K562 (cell line): ENCODE data around the gene ORAI3. TPM values are rescaled to one million over a fixed set of nuclear protein-coding genes. Genes with fewer than 3 reads are reported as not detected.
A peak's percentile ranks its signal among the peaks of the same experiment; 100 is the strongest.

Experiments
- BACH1 ChIP-seq: fragments of 200-800 bp; sonication (Bioruptor generic); IDR thresholded peaks from 2 replicates; pipeline ENCODE4 v1.6.1; 2016; ENCODE audit warnings: missing genetic modification characterization, missing compliant biosample characterization
- CREM ChIP-seq: IDR thresholded peaks from 2 replicates; pipeline ENCODE4 v1.6.1; 2014; ENCODE audit warnings: antibody characterized with exemption, low read depth
- EHMT2 ChIP-seq: fragments of 450-650 bp; IDR thresholded peaks from 2 replicates; pipeline ENCODE4 v1.6.1; 2018; ENCODE audit warnings: antibody characterized with exemption
- ESRRA ChIP-seq: fragments of 450-650 bp; IDR thresholded peaks from 2 replicates; pipeline ENCODE4 v1.6.1; 2014; ENCODE audit warnings: low read depth, mild to moderate bottlenecking, moderate library complexity, borderline replicate concordance
- ETV5 ChIP-seq: sonication (generic); formaldehyde crosslinking; IDR thresholded peaks from 2 replicates; pipeline ENCODE4 v1.4.0; 2020; ENCODE audit warnings: low read depth, mild to moderate bottlenecking, missing genetic modification reagents
- HLTF ChIP-seq: fragments of 450-650 bp; IDR thresholded peaks from 2 replicates; pipeline ENCODE4 v1.6.1; 2016
- JUN ChIP-seq, 2 experiments: sonication (generic) in 1 of 2; formaldehyde crosslinking in 1 of 2; IDR thresholded peaks; 2 replicates each; pipeline versions ENCODE4 v1.6.1 to v1.8.0; 2012 to 2022; ENCODE audit warnings: borderline replicate concordance in 2 of 2, mild to moderate bottlenecking in 2 of 2, improper control_type of control experiment in 1 of 2, low read depth in 1 of 2, low read length in 1 of 2, missing genetic modification reagents in 1 of 2
- KLF16 ChIP-seq: IDR thresholded peaks from 2 replicates; pipeline ENCODE4 v1.6.1; 2016; ENCODE audit warnings: antibody characterized with exemption
- MCM5 ChIP-seq: fragments of 450-650 bp; IDR thresholded peaks from 2 replicates; pipeline ENCODE4 v1.6.1; 2016; ENCODE audit warnings: low read depth
- NCOR1 ChIP-seq: fragments of 450-650 bp; IDR thresholded peaks from 2 replicates; pipeline ENCODE4 v1.6.1; 2016; ENCODE audit warnings: mild to moderate bottlenecking, moderate library complexity
- OTX1 ChIP-seq: fragments of 450-650 bp; formaldehyde crosslinking; IDR thresholded peaks from 2 replicates; pipeline ENCODE4 v1.4.0; 2022; ENCODE audit warnings: mild to moderate bottlenecking
- RCOR1 ChIP-seq, 2 experiments: IDR thresholded peaks; 2 replicates each; pipeline ENCODE4 v1.6.1; 2012; ENCODE audit warnings: low read depth in 2 of 2, low read length in 2 of 2, borderline replicate concordance in 1 of 2, improper control_type of control experiment in 1 of 2
- RFX5 ChIP-seq: IDR thresholded peaks from 2 replicates; pipeline ENCODE4 v1.6.1; 2011; ENCODE audit warnings: low read depth, mild to moderate bottlenecking, improper control_type of control experiment, low read length
- SAP30 ChIP-seq: fragments of 200-600 bp; sonication (generic); IDR thresholded peaks from 2 replicates; pipeline ENCODE4 v1.6.1; 2012; ENCODE audit warnings: borderline replicate concordance, low read depth, mild to moderate bottlenecking, moderate library complexity, low read length, control low read depth, inconsistent platforms; ENCODE audit not compliant: insufficient read depth, poor library complexity, severe bottlenecking
- SIRT6 ChIP-seq: IDR thresholded peaks from one replicate; pipeline ENCODE4 v1.6.1; 2012; ENCODE audit warnings: low read depth, mild to moderate bottlenecking, control low read depth, inconsistent platforms, low read length, moderate library complexity
- SMAD4 ChIP-seq: fragments of 250-450 bp; sonication (Bioruptor Pico); conservative IDR thresholded peaks from 2 replicates; pipeline ENCODE4 v1.8.0; 2021; ENCODE audit warnings: inconsistent platforms, mild to moderate bottlenecking, moderate library complexity
- TEAD1 ChIP-seq, 2 experiments: fragments of 450-650 bp in 1 of 2; sonication (generic) in 1 of 2; formaldehyde crosslinking; IDR thresholded peaks; 2 replicates each; pipeline versions ENCODE4 v1.4.0 to v1.8.0; 2020 to 2022; ENCODE audit warnings: mild to moderate bottlenecking in 2 of 2, missing genetic modification reagents in 1 of 2
- ZBTB7A ChIP-seq: IDR thresholded peaks from 2 replicates; pipeline ENCODE4 v1.6.1; 2011; ENCODE audit warnings: low read depth, mild to moderate bottlenecking, low read length, moderate library complexity, borderline replicate concordance; ENCODE audit not compliant: control insufficient read depth
- ZC3H8 ChIP-seq: fragments of 450-650 bp; IDR thresholded peaks from 2 replicates; pipeline ENCODE4 v1.6.1; 2017
- ZNF121 ChIP-seq: sonication (generic); formaldehyde crosslinking; conservative IDR thresholded peaks from 2 replicates; pipeline ENCODE4 v1.8.0; 2022; ENCODE audit warnings: missing genetic modification reagents
- ZNF77 ChIP-seq: fragments of 250-450 bp; sonication (Bioruptor Pico); IDR thresholded peaks from 2 replicates; pipeline ENCODE4 v1.5.0; 2020
- polyA plus RNA-seq, 8 experiments: library from polyadenylated mRNA; depleted of rRNA in 4 of 8; stranded (reverse) in 5 of 8; unstranded in 3 of 8; fragments of >200 nt; fragmentation: Nextera tagmentation in 2 of 8; fragmentation: Illumina TruSeq in 1 of 8; extraction: Ambion mirVana in 2 of 8; extraction: Trizol in 1 of 8; gene quantifications; 2 replicates each; pipeline versions ENCODE4 v1.2.1 to v1.2.3, GENCODE V29; 2011 to 2014; ENCODE audit warnings: inconsistent platforms in 1 of 8, missing spikeins in 1 of 8
- total RNA-seq, 7 experiments: library from RNA; depleted of rRNA in 6 of 7; stranded (reverse); fragments of >200 nt in 6 of 7; fragmentation: Illumina TruSeq in 2 of 7; extraction: Trizol in 2 of 7; gene quantifications; 2 replicates each; pipeline versions ENCODE4 v1.2.1 to v1.2.3, GENCODE V29; 2011 to 2021; ENCODE audit warnings: low replicate concordance in 1 of 7
- TF ChIP-seq, protein P1 (sequence below): fragments of 450-650 bp; IDR thresholded peaks from 2 replicates; pipeline ENCODE4 v1.6.1; 2016; ENCODE audit warnings: mild to moderate bottlenecking
- TF ChIP-seq, protein P2 (sequence below): sonication (generic); formaldehyde crosslinking; IDR thresholded peaks from 2 replicates; pipeline ENCODE4 v1.8.0; 2023; ENCODE audit warnings: mild to moderate bottlenecking, missing genetic modification reagents

ORAI3 gene
- total and polyA plus RNA-seq, 9 of the 15 experiments (the other 6 are each of a cell fraction or from before 2014, with no cell fraction given), result 4.9 to 23.3 (median 14.1) TPM

DNA sequence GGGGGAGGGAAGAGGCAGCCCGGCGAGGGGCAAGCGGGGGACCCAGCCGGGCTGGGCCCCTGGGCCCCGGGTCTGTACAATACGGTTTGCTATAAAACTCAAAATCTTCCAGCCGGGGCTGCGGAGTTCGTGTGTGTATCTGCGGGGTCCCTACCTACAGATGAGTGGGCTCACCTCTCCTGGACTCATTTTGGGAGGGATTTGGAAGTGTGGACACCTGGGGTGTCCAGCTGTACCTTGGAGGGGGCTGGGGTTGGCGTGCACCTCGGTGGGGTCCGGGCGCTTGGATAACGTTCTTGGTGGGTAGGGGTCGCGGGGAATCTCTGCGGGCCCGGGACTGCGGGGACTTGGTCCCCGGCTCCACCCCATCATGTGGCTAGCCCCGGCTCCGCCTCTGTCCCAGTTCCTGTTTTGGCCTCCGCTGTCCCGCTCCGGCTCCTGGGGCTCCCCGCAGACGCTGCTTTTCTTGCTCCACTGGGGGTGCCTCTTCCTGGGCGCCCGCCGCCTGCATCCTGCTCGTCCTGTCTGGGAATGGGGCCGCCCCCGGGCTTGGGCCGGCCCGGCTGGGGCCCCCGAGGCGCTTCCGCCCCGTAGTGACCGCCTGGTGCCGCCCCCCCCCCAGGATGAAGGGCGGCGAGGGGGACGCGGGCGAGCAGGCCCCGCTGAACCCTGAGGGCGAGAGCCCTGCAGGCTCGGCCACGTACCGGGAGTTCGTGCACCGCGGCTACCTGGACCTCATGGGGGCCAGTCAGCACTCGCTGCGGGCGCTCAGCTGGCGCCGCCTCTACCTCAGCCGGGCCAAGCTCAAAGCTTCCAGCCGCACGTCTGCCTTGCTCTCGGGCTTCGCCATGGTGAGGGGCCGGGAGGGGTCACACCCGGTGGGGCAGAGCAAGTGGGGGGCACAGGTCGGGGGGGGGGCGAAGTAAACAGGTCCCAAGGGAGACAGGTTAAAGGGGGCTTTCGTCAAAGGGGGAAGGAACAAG, at the start of gene ORAI3 (continued):
- peak; percentile 54; the same call in 1 of the 2 replicates for TF ChIP-seq ETV5 (CRISPR knock-in tag)
- no peak for TF ChIP-seq RFX5
- TF ChIP-seq, protein P1, sequence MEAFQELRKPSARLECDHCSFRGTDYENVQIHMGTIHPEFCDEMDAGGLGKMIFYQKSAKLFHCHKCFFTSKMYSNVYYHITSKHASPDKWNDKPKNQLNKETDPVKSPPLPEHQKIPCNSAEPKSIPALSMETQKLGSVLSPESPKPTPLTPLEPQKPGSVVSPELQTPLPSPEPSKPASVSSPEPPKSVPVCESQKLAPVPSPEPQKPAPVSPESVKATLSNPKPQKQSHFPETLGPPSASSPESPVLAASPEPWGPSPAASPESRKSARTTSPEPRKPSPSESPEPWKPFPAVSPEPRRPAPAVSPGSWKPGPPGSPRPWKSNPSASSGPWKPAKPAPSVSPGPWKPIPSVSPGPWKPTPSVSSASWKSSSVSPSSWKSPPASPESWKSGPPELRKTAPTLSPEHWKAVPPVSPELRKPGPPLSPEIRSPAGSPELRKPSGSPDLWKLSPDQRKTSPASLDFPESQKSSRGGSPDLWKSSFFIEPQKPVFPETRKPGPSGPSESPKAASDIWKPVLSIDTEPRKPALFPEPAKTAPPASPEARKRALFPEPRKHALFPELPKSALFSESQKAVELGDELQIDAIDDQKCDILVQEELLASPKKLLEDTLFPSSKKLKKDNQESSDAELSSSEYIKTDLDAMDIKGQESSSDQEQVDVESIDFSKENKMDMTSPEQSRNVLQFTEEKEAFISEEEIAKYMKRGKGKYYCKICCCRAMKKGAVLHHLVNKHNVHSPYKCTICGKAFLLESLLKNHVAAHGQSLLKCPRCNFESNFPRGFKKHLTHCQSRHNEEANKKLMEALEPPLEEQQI, result no peak
- no peak for TF ChIP-seq NCOR1
- TF ChIP-seq, protein P2, sequence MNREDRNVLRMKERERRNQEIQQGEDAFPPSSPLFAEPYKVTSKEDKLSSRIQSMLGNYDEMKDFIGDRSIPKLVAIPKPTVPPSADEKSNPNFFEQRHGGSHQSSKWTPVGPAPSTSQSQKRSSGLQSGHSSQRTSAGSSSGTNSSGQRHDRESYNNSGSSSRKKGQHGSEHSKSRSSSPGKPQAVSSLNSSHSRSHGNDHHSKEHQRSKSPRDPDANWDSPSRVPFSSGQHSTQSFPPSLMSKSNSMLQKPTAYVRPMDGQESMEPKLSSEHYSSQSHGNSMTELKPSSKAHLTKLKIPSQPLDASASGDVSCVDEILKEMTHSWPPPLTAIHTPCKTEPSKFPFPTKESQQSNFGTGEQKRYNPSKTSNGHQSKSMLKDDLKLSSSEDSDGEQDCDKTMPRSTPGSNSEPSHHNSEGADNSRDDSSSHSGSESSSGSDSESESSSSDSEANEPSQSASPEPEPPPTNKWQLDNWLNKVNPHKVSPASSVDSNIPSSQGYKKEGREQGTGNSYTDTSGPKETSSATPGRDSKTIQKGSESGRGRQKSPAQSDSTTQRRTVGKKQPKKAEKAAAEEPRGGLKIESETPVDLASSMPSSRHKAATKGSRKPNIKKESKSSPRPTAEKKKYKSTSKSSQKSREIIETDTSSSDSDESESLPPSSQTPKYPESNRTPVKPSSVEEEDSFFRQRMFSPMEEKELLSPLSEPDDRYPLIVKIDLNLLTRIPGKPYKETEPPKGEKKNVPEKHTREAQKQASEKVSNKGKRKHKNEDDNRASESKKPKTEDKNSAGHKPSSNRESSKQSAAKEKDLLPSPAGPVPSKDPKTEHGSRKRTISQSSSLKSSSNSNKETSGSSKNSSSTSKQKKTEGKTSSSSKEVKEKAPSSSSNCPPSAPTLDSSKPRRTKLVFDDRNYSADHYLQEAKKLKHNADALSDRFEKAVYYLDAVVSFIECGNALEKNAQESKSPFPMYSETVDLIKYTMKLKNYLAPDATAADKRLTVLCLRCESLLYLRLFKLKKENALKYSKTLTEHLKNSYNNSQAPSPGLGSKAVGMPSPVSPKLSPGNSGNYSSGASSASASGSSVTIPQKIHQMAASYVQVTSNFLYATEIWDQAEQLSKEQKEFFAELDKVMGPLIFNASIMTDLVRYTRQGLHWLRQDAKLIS, result no peak
- TF ChIP-seq ESRRA, result peak; percentile 20; the same call in 1 of the 2 replicates
- TF ChIP-seq HLTF, result no peak
- no peak for TF ChIP-seq KLF16
- TF ChIP-seq SMAD4 (CRISPR knock-in tag), result peak; percentile 91
- TF ChIP-seq OTX1 (CRISPR knock-in tag), result no peak
- TF ChIP-seq ZNF121 (CRISPR knock-in tag), result no peak
- no peak; the same call in 1 of the 2 replicates for TF ChIP-seq ZBTB7A
- TF ChIP-seq RCOR1 (IDR thresholded peaks at IDR 0.05; ENCODE audit: borderline replicate concordance in 1 of 2, low read depth in 2 of 2, low read length in 2 of 2), result no peak
- no peak for TF ChIP-seq JUN (IDR thresholded peaks at IDR 0.05; ENCODE audit: borderline replicate concordance, low read depth, low read length)
- TF ChIP-seq JUN (CRISPR knock-in tag; IDR thresholded peaks at IDR 0.05; ENCODE audit: borderline replicate concordance), result no peak
- TF ChIP-seq TEAD1 (CRISPR knock-in tag; IDR thresholded peaks at IDR 0.05), result no peak; a peak in 1 of 4 replicates
- no peak for TF ChIP-seq SIRT6
- TF ChIP-seq EHMT2, result no peak
- TF ChIP-seq ZNF77, result no peak
- no peak for TF ChIP-seq MCM5
- no peak for TF ChIP-seq BACH1 (tag)
- no peak for TF ChIP-seq SAP30
- no peak for TF ChIP-seq ZC3H8
- no peak for TF ChIP-seq CREM
